CD4-positive, alpha-beta T cell (primary cell): ENCODE data around the gene MSRB3. TPM values are rescaled to one million over a fixed set of nuclear protein-coding genes. Genes with fewer than 3 reads are reported as not detected.

ENCODE experiments used
- ATAC-seq: fragments of 200-7000 bp; cut with Tn5 transposase; one replicate; pipeline ENCODE4 v1.10.0; 2022; ENCODE audit warnings: mild to moderate bottlenecking; ENCODE audit not compliant: poor library complexity
- CTCF ChIA-PET: fragments of 350-600 bp; sonication (Branson Sonifier 250); formaldehyde crosslinking; loops from one replicate; lab custom pipeline; 2021; ENCODE audit warnings: antibody characterized with exemption, inconsistent platforms; lab: Charles Lee
- POLR2A ChIA-PET: fragments of 350-600 bp; sonication (Branson Sonifier 250); formaldehyde crosslinking; loops from one replicate; lab custom pipeline; 2021; ENCODE audit warnings: antibody characterized with exemption, inconsistent platforms; lab: Charles Lee
- DNase-seq, 14 experiments: peaks; one replicate each; pipeline ENCODE4 v3.0.0-alpha.2; 2013 to 2020; ENCODE audit warnings: mixed read lengths in 2 of 14
- H3K27ac ChIP-seq, 2 donors: one replicate each; pipeline versions ENCODE4 v1.5.1 to v1.7.0; 2013; ENCODE audit warnings: low read length in 2 of 2, low read depth in 1 of 2, mild to moderate bottlenecking in 1 of 2
- H3K27me3 ChIP-seq, 2 experiments: 1 replicate in 1 of 2; 2 replicates in 1 of 2; pipeline versions ENCODE4 v1.6.1 to v1.7.0; 2013; ENCODE audit warnings: low read length in 2 of 2, control low read depth in 1 of 2, mild to moderate bottlenecking in 1 of 2, moderate library complexity in 1 of 2; ENCODE audit not compliant: insufficient read depth in 2 of 2, control insufficient read depth in 1 of 2
- H3K36me3 ChIP-seq: one replicate; pipeline ENCODE4 v1.6.1; 2013; ENCODE audit warnings: low read length, control low read depth; ENCODE audit not compliant: insufficient read depth
- H3K4me1 ChIP-seq: one replicate; pipeline ENCODE4 v1.6.1; 2013; ENCODE audit warnings: low read length, control low read depth; ENCODE audit not compliant: insufficient read depth
- H3K4me3 ChIP-seq: one replicate; pipeline ENCODE4 v1.5.1; 2013; ENCODE audit warnings: mild to moderate bottlenecking, low read length, moderate library complexity
- H3K9me3 ChIP-seq, 2 experiments: 1 replicate in 1 of 2; 2 replicates in 1 of 2; pipeline versions ENCODE4 v1.6.1 to v1.7.0; 2013; ENCODE audit warnings: low read length in 2 of 2, mild to moderate bottlenecking in 2 of 2, control low read depth in 1 of 2, moderate library complexity in 1 of 2; ENCODE audit not compliant: control insufficient read depth in 1 of 2, insufficient read depth in 1 of 2
- H3K27ac Mint-ChIP-seq: one replicate; pipeline ENCODE4 v1.8.0; 2020; ENCODE audit warnings: mixed read lengths
- H3K27me3 Mint-ChIP-seq: one replicate; pipeline ENCODE4 v1.8.0; 2021; ENCODE audit warnings: mixed read lengths
- H3K36me3 Mint-ChIP-seq: one replicate; pipeline ENCODE4 v1.8.0; 2021; ENCODE audit warnings: low read depth, mixed read lengths
- H3K4me1 Mint-ChIP-seq: one replicate; pipeline ENCODE4 v1.8.0; 2021; ENCODE audit warnings: low read depth, mixed read lengths
- H3K4me3 Mint-ChIP-seq: one replicate; pipeline ENCODE4 v1.8.0; 2020; ENCODE audit warnings: mild to moderate bottlenecking, mixed read lengths
- H3K9me3 Mint-ChIP-seq: one replicate; pipeline ENCODE4 v1.8.0; 2020; ENCODE audit warnings: mixed read lengths
- CTCF ChIP-seq: fragments of 200-600 bp; IDR thresholded peaks from one replicate; pipeline ENCODE4 v1.8.0; 2022; ENCODE audit warnings: antibody characterized with exemption, mild to moderate bottlenecking
- intact Hi-C, 2 experiments: fragments of 100-400 bp; cut with DNase I in 1 of 2; cut with micrococcal nuclease in 1 of 2; formaldehyde crosslinking; loops; one replicate each; pipeline versions ENCODE4 v1.15.1 to v1.9.0; 2023 to 2025; cut with DNase I, micrococcal nuclease
- total RNA-seq, 174 experiments: library from RNA in 2 of 174; stranded (reverse) in 2 of 174; gene quantifications; one replicate each; pipeline ENCODE4 v1.2.3 and lab custom pipeline; 2021 to 2026

Gene MSRB3
- total RNA-seq, 2 experiments from 2014 or later, result 0.17 TPM; not detected in 1

- no peaks in the 10 kb centered on the region for H3K27me3 Mint-ChIP-seq
- no peak overlapping the region for H3K4me3 Mint-ChIP-seq
- Histone ChIP-seq H3K36me3 (no peaks in the 10 kb centered on the region), H3K27me3 (no peaks in the 10 kb centered on the region), H3K4me1 (no peaks in the 10 kb centered on the region), H3K27ac (no peak overlapping the region), H3K4me3 (no peak overlapping the region), H3K9me3 (peaks cover 0 to 11% of the 10 kb centered on the region in 2 experiments)
- DNase-seq (no peak), ATAC-seq (no peak)
- intact Hi-C loops, result no loop called here
- no peak overlapping the region for H3K27ac Mint-ChIP-seq
- POLR2A ChIA-PET, result no interaction called here
- CTCF ChIA-PET, result no interaction called here
- H3K9me3 Mint-ChIP-seq, result no peaks in the 10 kb centered on the region
- no peaks in the 10 kb centered on the region for H3K4me1 Mint-ChIP-seq
- TF ChIP-seq CTCF, result no peak
- no peaks in the 10 kb centered on the region for H3K36me3 Mint-ChIP-seq
Measured at GRCh38 chr12:65461017-65461416, 182.5 kb downstream of the MSRB3 start.

- DNase-seq (no peak), ATAC-seq (no peak)
- H3K36me3 Mint-ChIP-seq, result no peaks in the 10 kb centered on the region
- ChIA-PET CTCF (interaction anchor here (1.1 kb wide), 1 partner anchor 10 kb away, joined by 3 read pairs; no protein-coding TSS in a partner anchor), POLR2A (no interaction called here)
- H3K36me3 ChIP-seq, result no peaks in the 10 kb centered on the region
- no peaks in the 10 kb centered on the region for H3K27me3 Mint-ChIP-seq
- H3K9me3 Mint-ChIP-seq, result no peaks in the 10 kb centered on the region
- no peak overlapping the region for H3K4me3 Mint-ChIP-seq
- H3K27ac ChIP-seq, result no peak overlapping the region
- H3K9me3 ChIP-seq, result peaks cover 0 to 11% of the 10 kb centered on the region in 2 experiments
- intact Hi-C loops, result no loop called here
- no peaks in the 10 kb centered on the region for H3K4me1 ChIP-seq
- no peak overlapping the region for H3K4me3 ChIP-seq
- TF ChIP-seq CTCF, result no peak
- no peaks in the 10 kb centered on the region for H3K27me3 ChIP-seq
- H3K4me1 Mint-ChIP-seq, result no peaks in the 10 kb centered on the region
- H3K27ac Mint-ChIP-seq, result no peak overlapping the region
Measured at GRCh38 chr12:65462484-65462883, 184.0 kb downstream of the MSRB3 start.

- H3K4me3 Mint-ChIP-seq, result no peak overlapping the region
- no peaks in the 10 kb centered on the region for H3K36me3 Mint-ChIP-seq
- Histone ChIP-seq H3K9me3 (peaks cover 0 to 11% of the 10 kb centered on the region in 2 experiments), H3K4me1 (no peaks in the 10 kb centered on the region), H3K4me3 (no peak overlapping the region), H3K27ac (no peak overlapping the region), H3K36me3 (no peaks in the 10 kb centered on the region), H3K27me3 (no peaks in the 10 kb centered on the region)
- ChIA-PET CTCF (interaction anchor here (1.1 kb wide), 1 partner anchor 10 kb away, joined by 3 read pairs; no protein-coding TSS in a partner anchor), POLR2A (no interaction called here)
- no peaks in the 10 kb centered on the region for H3K27me3 Mint-ChIP-seq
- TF ChIP-seq CTCF, result no peak
- no peak overlapping the region for H3K27ac Mint-ChIP-seq
- intact Hi-C loops, result no loop called here
- H3K4me1 Mint-ChIP-seq, result no peaks in the 10 kb centered on the region
- DNase-seq, result no peak
- no peaks in the 10 kb centered on the region for H3K9me3 Mint-ChIP-seq
- ATAC-seq, result no peak
Measured at GRCh38 chr12:65463082-65463481, 184.6 kb downstream of the MSRB3 start.
